ENCODE data around the gene CIZ1. TPM values are rescaled to one million over a fixed set of nuclear protein-coding genes. Genes with fewer than 3 reads are reported as not detected.
"Not testable (repeated sequence)": the region's sequence is repeated elsewhere in the genome, so short reads cannot be mapped to it uniquely, and the experiment has no call there.

CIZ1 gene
- total RNA-seq, 1 experiment from 2014 or later = 60.6 TPM

DNA sequence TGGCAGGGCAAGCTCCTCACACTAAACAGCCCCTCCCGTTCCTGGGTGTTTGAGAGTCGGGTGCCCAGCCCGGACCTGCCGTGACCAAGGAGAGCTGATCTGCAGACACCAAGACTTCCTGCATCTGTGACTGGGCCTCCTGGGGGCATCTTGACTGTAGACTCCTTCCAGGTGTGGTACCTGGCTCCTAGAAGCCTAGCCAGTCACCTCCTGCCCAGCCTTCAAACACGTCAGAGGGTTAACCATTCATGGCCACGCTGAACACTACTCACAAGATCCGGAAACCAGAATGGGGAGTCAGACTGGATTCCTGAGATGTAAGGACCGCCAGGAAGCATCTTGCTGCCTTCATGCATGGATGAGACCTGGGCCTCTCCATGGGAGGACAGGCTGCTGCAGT lies 45.8 kb downstream of the CIZ1 start:
- DNase-seq (ENCODE audit: low spot score) = no peak

DNA sequence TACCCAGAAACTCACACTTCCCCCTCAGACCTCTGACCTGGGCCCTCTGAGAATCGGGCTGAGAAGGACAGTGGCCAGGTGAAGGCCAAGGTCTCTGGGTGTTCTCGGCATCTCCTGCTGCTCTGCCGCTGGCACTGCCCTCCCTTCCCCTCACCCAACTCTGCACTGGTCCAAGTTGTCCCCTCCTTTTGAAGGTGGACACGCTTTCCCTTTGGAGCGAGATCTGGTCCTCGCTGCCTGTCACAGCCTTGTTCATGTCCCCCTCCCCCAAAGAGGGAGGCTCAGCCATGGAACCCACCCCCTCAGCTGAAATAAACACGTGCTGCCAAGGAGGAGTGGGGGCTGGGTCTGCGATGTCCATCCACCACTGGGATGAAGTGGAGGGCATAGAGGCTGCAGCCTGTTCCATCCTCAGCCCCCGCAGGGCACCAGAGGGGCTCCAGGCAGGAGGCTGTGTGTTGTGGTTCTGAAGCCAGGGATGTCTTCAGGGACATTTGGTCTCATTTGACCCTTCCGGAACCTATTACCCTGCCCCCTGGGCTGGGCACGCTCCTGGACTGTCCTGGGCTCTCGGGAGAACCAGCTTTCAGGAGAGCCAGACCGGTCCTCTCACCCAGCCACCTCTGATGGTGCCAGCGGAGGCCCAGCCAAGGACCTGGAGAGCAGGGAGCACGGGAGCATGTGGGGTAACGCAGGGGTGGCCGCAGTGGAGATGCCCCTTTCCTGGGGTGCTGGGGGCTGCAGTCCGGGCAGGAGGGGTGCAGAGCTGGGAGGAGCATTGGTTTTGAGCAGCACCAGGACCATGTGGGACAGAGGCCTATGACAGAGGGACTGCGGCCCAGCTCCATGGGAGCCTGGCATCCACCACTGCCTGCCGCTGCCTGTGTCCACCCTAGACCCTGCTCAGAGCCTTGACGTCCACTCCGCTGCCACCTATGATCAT lies 46.9 kb downstream of the CIZ1 start:
- DNase-seq (ENCODE audit: low spot score) = no peak

DNA sequence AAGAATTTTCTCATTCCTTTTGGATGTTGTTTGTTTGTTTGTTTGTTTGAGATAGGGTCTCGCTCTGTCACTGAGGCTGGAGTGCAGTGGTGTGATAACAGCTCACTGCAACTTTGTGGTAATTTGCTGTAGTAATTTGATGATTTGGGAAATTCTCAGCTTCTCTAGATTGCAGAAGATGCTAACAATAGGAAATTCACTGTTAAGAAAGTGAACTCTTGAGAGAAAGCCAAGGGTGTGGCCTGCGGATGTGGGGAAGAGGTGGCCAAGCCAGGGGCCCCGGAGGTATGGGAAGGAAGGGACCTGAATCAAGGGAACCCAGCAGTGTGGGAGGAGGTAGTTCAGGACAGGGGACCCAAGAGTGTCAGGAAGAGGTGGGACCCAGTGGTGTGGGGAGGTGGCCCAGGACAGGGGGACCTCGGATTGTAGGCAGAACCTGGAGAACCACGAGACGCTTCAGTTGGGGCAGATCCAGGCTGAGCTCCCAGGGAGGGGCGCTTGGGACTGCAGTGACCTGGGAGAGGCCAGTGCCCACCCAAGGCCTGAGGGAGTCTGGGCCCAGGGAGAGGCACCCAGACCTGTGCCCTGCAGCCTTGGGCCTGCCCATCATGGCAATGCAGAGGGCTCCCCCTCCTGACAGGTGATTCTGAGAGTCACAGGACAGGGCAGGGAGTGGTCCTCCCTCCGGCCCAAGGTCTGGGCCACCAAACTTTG lies 47.7 kb downstream of the CIZ1 start:
- no peak for DNase-seq (ENCODE audit: low spot score)

DNA sequence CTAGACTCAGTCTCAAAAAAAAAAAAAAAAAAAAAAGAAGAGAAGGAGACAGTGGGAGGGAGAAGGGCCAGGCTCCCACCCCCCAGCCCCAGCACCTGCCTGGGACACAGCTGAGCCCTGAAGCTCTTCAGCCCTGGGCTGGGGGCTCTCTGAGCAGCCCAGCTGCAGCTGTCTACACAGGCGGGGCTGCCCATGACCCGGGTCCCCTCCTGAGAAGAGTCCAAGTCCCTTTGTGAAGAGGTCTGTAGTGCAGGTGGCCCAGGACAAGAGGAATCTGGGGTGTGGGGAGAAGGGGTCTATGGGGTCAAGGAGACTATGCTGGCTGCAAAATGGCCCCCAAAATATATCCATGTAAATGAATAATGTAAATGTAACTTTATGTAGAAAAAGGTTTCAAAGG lies 48.8 kb downstream of the CIZ1 start:
- no peak for DNase-seq (ENCODE audit: low spot score)

DNA sequence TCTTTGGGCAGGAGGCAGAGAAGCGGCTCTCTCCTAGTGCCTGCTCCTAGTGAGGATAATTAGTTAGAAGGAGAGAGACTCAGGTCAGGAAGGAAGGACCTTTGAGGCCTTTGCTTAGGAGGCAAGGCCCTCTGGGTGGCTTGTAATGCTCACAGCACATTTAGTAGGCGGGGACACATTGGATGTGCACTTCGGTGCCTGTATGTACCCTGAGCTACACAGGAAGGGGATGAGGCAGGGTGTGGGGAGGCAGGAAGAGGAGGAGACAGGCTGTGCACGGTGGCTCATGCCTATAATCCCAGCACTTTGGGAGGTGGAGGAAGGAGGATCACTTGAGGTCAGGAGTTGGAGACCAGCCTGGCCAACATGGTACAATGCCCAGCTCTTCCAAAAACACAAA lies 49.3 kb downstream of the CIZ1 start:
- no peak for DNase-seq (ENCODE audit: low spot score)

DNA sequence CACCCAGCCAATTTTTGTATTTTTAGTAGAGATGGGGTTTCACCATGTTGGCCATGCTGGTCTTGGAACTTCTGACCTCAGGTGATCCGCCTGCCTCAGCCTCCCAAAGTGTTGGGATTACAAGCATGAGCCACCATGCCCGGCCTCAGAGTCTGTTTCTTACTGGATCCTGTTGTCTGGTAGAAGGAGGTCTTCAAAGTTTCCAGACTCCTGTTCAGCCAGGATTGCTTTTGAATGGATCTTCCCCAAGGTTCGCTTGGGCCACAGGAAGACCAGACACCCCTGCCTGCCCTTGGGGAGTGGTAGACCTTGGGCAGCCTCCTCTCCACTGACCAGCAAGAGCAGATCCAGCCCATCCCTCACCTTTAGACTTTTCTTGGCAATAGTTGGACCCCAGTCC lies 49.8 kb downstream of the CIZ1 start:
- no peak for DNase-seq (ENCODE audit: low spot score)

DNA sequence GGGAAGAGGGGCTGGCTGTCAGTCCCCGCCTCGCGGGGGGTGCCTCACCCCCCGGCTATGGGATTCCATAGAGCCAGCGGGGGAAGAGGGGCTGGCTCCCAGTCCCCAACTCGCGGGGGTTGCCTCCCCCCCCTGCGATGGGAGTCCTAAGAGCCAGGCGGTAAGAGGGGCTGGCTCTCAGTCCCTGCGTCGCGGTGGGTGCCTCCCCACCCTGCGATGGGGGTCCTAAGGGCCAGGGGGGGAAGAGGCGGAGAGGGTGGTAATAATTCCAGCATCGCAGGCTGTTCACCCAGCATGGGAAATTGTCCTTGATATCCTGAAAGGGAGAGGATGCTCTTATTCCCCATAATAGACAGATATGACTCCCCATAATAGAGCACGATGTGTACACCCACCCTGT lies 51.8 kb downstream of the CIZ1 start:
- no peak for DNase-seq (ENCODE audit: low spot score)

DNA sequence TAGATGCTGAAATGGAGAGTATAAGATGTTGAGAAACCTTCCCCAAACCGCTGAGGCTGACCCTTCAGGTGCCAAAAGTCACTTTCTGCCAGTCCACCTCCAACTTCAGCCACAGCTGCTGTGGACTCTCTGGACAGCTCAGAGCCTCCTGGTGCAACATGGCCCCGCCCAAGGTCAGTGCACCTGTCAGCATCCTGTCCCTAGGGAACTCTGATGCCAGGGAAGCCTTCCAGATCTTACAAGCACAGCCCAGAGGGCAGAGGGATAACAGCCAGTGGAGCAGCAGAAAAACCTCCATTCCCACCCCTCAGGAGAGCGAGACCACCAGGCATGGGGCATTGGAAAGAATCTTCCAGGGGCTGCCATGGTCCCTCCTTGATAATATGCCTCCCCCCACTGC lies 53.4 kb downstream of the CIZ1 start:
- DNase-seq (ENCODE audit: low spot score) = peak; percentile 61

DNA sequence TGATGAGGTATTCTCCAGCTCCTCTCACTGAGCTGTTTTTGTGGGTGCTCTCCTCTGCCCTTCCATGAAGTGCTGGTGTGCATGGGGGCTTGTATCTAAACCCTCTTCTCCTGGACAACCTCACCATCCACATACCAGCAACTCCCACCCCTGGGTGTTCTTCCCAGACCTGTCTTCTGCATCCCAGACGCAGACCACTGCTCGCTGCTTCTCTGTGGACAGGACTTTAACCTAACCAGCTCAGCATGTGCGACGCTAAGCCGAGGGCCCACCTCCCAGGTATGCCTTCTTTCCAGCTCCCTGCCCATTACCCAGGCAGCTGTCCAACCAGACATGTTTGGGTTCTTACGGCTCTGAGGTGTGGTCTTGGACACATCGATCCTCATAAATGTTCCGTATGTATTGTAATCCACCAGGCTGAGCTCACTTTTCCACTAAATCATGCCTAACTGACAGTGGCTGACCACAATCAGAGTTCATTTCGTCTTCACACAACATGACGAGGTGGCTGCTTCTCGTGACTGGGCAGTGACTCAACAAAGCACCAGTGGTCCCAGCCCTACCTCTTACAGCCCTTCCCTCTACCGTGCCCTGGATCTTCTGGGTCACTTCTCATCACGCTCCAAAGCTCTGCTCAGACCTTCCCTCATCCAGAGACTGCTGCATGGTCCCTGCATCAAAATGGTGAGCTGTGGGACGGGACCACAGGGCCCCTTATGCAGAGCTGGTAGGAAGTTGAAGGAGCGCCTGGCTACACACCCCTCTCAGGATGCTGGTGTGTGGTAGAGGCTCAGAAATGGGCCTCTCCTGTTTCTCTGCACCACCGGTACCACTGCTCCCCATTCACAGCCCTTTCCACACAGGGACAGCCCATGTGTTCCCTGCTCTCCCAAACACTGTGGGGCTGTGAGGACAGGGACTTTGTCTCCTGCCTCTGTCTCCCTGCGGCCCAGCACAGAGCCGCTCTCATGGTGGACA lies 54.3 kb downstream of the CIZ1 start:
- DNase-seq (ENCODE audit: low spot score) = peak; percentile 95

DNA sequence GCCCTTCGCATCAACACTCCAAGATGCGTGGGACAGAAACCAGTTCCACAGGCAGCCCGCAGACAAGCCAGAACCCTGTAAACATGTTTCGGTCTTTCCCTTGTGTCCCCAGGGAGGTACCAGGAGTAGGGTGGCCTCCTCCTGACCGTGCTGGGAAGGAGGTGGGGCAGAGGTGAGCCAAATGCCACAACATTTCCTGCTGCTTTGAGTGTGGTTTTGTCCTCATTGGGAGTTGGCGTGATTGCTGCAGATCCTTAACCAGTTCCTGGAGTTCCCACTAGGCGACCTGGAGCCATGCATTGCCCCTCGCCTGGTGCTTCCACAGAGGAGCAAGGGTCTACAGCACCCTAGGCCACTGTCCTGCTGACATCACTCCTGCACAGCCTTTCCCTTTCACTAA lies 55.8 kb downstream of the CIZ1 start:
- DNase-seq (ENCODE audit: low spot score) = not testable (repeated sequence)

DNA sequence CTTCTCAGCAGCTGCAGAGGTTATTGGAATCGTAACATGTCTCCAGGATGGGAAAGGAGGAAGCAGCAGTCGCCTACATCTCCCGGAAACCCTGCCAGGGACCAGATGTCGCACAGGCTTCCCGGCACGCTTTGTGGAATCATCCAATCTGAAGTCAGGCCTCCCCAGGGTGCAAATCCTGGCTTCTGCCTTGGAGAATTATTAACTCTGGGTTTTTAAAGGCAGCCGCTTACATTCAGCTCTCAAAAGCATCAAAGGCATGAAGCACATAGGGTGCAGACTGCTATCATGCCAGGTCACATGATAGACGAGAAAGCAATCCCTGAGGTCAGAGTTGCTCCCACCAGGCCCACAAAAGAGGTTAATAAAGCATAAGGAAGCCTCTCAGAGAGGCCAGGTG lies 59.2 kb downstream of the CIZ1 start:
- not testable (repeated sequence) for DNase-seq (ENCODE audit: low spot score)

DNA sequence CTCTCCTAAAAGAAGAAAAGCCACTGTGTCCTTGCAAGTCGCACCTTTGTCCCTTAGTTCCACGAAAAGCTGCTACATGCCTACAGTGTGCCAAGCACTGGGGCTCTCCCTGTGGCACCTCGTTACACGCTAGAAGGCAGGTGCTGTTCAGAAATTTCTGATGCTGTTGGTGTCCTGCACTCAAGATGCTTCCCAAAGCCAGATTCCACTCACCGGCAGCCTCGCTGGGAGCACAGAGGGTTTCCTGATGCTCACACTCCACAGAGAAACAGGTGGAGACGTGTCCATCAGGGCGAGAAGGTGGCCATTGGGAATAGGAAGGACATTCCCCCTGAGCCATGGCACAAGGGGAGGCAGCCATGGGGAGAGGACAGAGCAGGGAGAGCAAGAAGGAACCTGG lies 60.0 kb downstream of the CIZ1 start:
- not testable (repeated sequence) for DNase-seq (ENCODE audit: low spot score)

DNA sequence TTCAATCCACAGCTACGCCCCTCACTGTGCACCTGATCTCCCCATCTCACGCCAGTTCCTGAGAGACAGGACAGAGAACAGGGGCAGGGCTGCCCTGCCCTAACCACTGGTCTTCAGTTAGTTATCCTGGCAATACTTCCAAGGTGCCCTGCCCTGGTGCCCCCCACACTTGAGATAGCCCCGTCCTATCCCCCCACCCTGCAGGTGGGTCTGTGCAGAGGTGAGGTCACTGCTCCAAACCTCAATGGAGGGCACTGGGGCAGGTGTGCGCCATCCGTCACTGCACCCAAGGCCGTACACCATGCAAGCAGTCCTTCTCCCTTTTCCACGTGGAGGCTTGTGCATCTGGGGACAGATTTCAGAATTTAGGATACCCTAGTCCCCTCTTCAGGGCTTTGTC lies 60.7 kb downstream of the CIZ1 start:
- not testable (repeated sequence) for DNase-seq (ENCODE audit: low spot score)

DNA sequence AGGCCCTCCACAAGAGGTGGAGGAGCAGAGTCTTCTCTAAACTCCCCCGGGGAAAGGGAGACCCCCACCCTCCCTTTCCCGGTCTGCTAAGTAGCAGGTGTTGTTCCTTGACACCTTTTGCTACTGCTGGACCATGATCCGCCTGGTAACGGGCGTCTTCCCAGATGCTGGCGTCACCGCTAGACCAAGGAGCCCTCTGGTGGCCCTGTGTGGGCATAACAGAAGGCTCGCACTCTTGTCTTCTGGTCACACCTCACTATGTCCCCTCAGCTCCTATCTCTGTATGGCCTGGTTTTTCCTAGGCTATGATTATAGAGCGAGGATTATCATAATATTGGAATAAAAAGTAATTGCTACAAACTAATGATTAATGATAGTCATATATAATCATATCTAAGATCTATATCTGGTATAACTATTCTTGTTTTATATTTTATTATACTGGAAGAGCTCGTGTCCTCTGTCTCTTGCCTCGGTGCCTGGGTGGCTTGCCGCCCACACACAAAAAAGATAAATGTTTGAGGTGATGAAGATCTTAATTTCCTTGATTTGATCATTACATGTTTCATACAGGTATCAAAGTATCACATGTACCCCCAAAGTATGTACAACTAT lies 61.3 kb downstream of the CIZ1 start:
- DNase-seq (ENCODE audit: low spot score) = not testable (repeated sequence)

DNA sequence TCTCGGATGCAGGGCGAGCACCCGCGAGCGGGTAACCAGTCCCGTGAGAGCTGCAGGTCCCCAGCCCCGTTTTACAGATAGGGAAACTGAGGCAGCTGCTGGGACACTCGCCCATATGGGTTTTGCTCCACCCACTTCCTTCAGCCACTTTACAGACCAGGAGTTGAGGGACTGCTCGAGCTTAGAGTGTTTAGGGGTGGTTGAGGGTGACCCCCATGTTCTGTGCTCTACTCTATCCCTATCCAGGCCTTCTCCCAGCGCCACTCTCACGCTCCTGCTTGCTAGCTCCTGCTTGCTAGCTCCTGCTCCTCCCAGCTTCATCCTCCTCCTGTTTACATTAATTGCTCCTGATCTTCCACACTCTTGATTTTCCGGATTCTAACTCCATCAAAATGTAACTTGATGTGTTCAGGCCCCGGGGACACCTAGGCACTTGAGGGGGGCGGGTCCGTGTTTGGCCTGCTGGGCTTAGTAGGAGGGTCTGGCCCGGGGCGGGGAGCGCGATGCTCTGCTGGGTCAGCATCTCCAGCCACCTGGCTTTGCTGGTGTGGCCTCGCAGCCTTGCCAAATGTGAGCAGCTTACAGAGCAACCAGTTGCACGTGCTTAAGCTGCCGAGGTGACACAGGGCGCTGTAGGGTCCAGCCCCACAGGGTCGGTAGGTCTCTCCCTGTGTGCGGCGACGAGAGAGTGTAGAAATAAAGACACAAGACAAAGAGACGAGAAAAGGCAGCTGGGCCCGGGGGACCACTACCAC lies 62.4 kb downstream of the CIZ1 start:
- DNase-seq (ENCODE audit: low spot score) = no peak

DNA sequence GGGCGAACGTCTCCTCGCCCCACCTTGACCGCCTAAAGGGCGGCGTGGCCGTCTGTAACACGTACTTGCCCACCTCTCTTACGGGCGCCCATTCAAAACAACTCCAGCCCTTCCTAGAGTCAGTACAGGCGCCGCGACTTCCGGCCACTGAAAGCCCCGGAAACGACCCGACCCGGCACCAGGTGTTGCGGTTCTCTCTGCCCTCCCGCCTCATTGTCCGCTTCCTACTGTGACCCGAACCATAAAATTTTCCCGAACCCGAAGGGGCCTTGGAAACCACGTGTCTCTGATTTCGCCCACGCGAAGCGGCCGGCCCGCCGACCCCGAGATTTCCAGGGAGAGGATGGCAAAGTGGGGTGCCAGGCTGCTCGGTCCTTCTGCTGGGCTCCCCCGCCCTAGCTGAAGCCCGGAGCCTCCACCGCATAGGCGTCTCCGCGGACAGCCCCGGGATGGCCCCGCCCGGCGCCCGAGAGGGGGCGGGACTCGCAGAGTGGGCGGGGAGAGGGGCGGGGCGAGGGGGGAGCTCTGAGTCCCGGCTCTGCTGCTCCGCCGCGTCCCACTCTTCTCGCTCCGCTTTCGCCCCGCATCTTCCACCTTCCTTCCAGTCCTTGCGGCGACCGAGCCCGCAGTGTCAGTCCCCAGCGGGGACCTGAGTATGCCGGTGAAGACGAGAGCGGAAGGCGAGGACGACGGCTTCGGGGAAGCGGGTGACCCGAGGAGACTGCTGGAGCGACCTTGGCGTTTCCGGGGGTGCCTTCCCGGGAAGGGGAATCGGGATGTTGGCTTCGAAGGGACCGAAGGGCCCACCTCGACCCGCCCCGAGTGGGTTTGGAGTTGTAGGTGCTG lies 63.2 kb downstream of the CIZ1 start:
- peak; percentile 90 for DNase-seq (ENCODE audit: low spot score)

DNA sequence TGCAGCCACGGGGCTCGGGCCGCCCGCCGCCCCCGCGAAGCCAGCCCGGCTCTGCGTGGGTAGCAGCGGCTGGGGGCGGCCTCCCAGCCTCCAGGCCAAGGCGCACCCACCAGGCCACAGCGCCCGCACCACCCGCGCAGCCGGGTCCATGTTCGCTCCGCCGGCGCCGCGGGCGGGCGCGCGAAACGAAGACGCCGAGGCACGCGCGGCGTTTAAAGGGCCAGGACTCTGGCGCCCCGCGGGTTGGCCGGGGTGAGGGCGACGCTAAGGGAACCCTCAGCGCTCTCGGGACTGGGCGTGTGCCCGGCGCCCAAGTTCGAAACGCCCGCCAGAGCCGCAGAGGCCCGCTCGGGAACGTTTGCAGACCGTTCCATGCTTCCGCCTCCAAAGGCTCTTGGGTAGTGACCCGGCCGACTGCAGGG lies 63.8 kb downstream of the CIZ1 start, which contains the start of gene PTGES2:
Gene PTGES2 (minus strand): TSS at position 162 of the 422 bp plus-strand sequence. CDS start 12 bp downstream, at position 150.
- peak; percentile 66 for DNase-seq (ENCODE audit: low spot score)

DNA sequence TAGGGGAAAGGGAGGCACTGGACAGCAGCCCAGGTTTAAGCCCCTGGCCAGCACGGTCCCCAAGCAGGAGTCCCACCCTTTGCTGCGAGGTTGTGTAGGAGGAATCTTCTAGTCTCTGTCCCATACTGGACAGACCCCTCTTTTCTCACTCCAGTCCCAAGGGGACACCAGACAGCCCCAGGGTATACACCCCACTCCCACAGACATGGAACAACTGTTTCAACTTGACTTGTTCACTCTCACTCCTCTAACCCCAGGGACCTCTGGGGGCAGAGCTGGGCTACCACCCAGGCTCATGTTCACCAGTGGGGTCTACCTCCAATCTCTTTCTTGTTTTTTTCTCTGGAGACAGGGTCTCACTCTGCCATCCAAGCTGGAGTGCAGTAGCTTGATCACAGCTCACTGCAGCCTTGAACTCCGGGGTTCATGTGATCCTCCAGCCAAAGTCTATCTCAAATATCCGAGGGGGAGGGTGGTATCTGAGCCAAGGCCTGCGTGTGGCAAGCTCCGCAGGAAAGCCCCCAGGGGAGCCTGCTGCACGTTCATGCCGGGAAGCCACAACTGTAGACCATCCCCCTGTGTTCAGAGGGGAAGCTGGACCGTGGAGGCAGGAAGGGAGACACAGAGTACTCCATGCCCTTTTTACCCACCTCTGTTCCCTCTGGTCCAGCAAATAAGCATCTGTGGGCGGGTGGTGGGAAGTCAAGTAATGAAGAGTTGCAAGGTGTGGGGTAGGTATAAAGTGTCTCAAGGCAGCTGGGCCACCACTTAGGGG lies 65.6 kb downstream of the CIZ1 start:
- no peak for DNase-seq (ENCODE audit: low spot score)

Measured in A172 (cell line).